Naive thymus-derived CD4-positive, alpha-beta T cell (primary cell): ENCODE data around the gene PFN3. TPM values are rescaled to one million over a fixed set of nuclear protein-coding genes. Genes with fewer than 3 reads are reported as not detected.

Experiments
- ATAC-seq: fragments of 150-1000 bp; cut with Tn5 transposase; 2 replicates; pipeline ENCODE4 v1.10.0; 2021; ENCODE audit warnings: mild to moderate bottlenecking, moderate library complexity
- CTCF ChIA-PET: fragments of 350-600 bp; sonication (Branson Sonifier 250); formaldehyde crosslinking; loops from one replicate; lab custom pipeline; 2021; ENCODE audit warnings: antibody characterized with exemption; lab: Charles Lee
- POLR2A ChIA-PET: fragments of 350-600 bp; sonication (Branson Sonifier 250); formaldehyde crosslinking; loops from one replicate; lab custom pipeline; 2021; ENCODE audit warnings: antibody characterized with exemption, inconsistent platforms; lab: Charles Lee
- DNase-seq, 9 donors: peaks; one replicate each; pipeline versions ENCODE4 v3.0.0 to v3.0.0-alpha.2; 2020 to 2022; ENCODE audit warnings: mixed read lengths in 1 of 9
- H3K27ac ChIP-seq: one replicate; pipeline ENCODE4 v1.7.0; 2013; ENCODE audit warnings: mild to moderate bottlenecking, low read depth, low read length, moderate library complexity
- H3K27me3 ChIP-seq, 2 donors: one replicate each; pipeline ENCODE4 v1.7.0; 2013; ENCODE audit warnings: low read length in 2 of 2, mild to moderate bottlenecking in 2 of 2, moderate library complexity in 2 of 2; ENCODE audit not compliant: control insufficient read depth in 2 of 2, insufficient read depth in 2 of 2
- H3K36me3 ChIP-seq, 3 experiments: 1 replicate in 2 of 3; 2 replicates in 1 of 3; pipeline ENCODE4 v1.7.0; 2013; ENCODE audit warnings: low read length in 3 of 3, mild to moderate bottlenecking in 3 of 3, moderate library complexity in 1 of 3; ENCODE audit not compliant: insufficient read depth in 3 of 3, control insufficient read depth in 2 of 3
- H3K4me1 ChIP-seq, 2 donors: one replicate each; pipeline ENCODE4 v1.7.0; 2013; ENCODE audit warnings: low read length in 2 of 2, mild to moderate bottlenecking in 2 of 2, moderate library complexity in 1 of 2; ENCODE audit not compliant: control insufficient read depth in 2 of 2, insufficient read depth in 2 of 2
- H3K4me3 ChIP-seq: 2 replicates; pipeline ENCODE4 v1.7.0; 2013; ENCODE audit warnings: mild to moderate bottlenecking, low read length
- H3K9me3 ChIP-seq, 3 experiments: 1 replicate in 2 of 3; 2 replicates in 1 of 3; pipeline ENCODE4 v1.7.0; 2013; ENCODE audit warnings: low read length in 3 of 3; ENCODE audit not compliant: control insufficient read depth in 2 of 3
- H3K27ac Mint-ChIP-seq, 9 donors: one replicate each; pipeline ENCODE4 v1.8.0; 2020 to 2022; ENCODE audit warnings: mixed read lengths in 9 of 9, mild to moderate bottlenecking in 8 of 9, moderate library complexity in 5 of 9, inconsistent platforms in 2 of 9
- H3K27me3 Mint-ChIP-seq, 5 donors: one replicate each; pipeline ENCODE4 v1.8.0; 2021 to 2022; ENCODE audit warnings: mixed read lengths in 5 of 5, mild to moderate bottlenecking in 1 of 5
- H3K36me3 Mint-ChIP-seq, 5 donors: one replicate each; pipeline ENCODE4 v1.8.0; 2020 to 2022; ENCODE audit warnings: mixed read lengths in 5 of 5, mild to moderate bottlenecking in 3 of 5, inconsistent platforms in 1 of 5
- H3K4me1 Mint-ChIP-seq, 7 donors: one replicate each; pipeline ENCODE4 v1.8.0; 2020 to 2022; ENCODE audit warnings: mixed read lengths in 7 of 7, mild to moderate bottlenecking in 3 of 7, inconsistent platforms in 1 of 7
- H3K4me3 Mint-ChIP-seq, 10 donors: one replicate each; pipeline ENCODE4 v1.8.0; 2020 to 2022; ENCODE audit warnings: mild to moderate bottlenecking in 10 of 10, mixed read lengths in 10 of 10, moderate library complexity in 6 of 10, inconsistent platforms in 2 of 10
- H3K9me3 Mint-ChIP-seq, 11 donors: one replicate each; pipeline ENCODE4 v1.8.0; 2020 to 2022; ENCODE audit warnings: mixed read lengths in 11 of 11, mild to moderate bottlenecking in 4 of 11, inconsistent platforms in 1 of 11, moderate library complexity in 1 of 11
- intact Hi-C, 2 donors: fragments of 100-400 bp; cut with micrococcal nuclease; formaldehyde crosslinking; loops; one replicate each; pipeline ENCODE4 v1.15.1; 2023
- polyA plus RNA-seq, 2 donors: library from polyadenylated mRNA; unstranded; fragments of 300-500 nt; fragmentation: Illumina TruSeq; gene quantifications; one replicate each; pipeline ENCODE4 v1.2.3, GENCODE V29; 2021
- total RNA-seq, 6 experiments: library from RNA in 5 of 6; stranded (reverse) in 5 of 6; gene quantifications; 1 replicate in 5 of 6; 2 replicates in 1 of 6; pipeline ENCODE4 v1.2.3 and lab custom pipeline; 2021 to 2026

The PFN3 gene
- total and polyA plus RNA-seq, 7 experiments from 2014 or later = not detected

- H3K27ac Mint-ChIP-seq = peak overlapping the region in 1 of 9 donors; percentile 69
- Histone ChIP-seq H3K4me1 (peaks cover 7 to 38% of the 10 kb centered on the region in 2 donors), H3K4me3 (peak overlapping the region; percentile 64), H3K27ac (peak overlapping the region; percentile 97), H3K9me3 (no peaks in the 10 kb centered on the region), H3K36me3 (peaks cover 0 to 13% (median 4%) of the 10 kb centered on the region in 3 experiments), H3K27me3 (no peaks in the 10 kb centered on the region)
- peak; percentile 67 for ATAC-seq
- peaks cover 0 to 15% (median 0%) of the 10 kb centered on the region in 5 donors for H3K27me3 Mint-ChIP-seq
- peaks cover 0 to 4% (median 0%) of the 10 kb centered on the region in 5 donors for H3K36me3 Mint-ChIP-seq
- peak; percentile 69 to 89 (median 80) for DNase-seq
- H3K4me1 Mint-ChIP-seq = peaks cover 27 to 51% (median 45%) of the 10 kb centered on the region in 7 donors
- POLR2A ChIA-PET = interaction anchor here (1.0 to 23.1 kb wide), 10 partner anchors 7 to 78 kb away, joined by 3 to 804 read pairs (median 8); partner anchors contain the start of genes F12, GRK6 and PFN3
- CTCF ChIA-PET = interaction anchor here (1.3 to 8.8 kb wide), 8 partner anchors 8 to 78 kb away, joined by 3 to 105 read pairs (median 6); no protein-coding TSS in a partner anchor
- no peaks in the 10 kb centered on the region for H3K9me3 Mint-ChIP-seq
- intact Hi-C loops = loop anchor here (1.0 to 2.0 kb wide), 3 partner anchors 21 to 44 kb away; partner anchors contain the start of gene GRK6 (in 1 of the 2)
- peak overlapping the region in 6 of 10 donors; percentile 23 to 77 (median 62) for H3K4me3 Mint-ChIP-seq
These were observed 46.7 kb upstream of the PFN3 start for GRCh38 chr5:177447066-177447610.

GRCh38 chr5:177446200-177447065 lies 46.0 kb upstream of the PFN3 start, which contains the start of gene PRR7:
TSS of gene PRR7 (plus strand) at chr5:177446814. CDS start at chr5:177455068, 8,254 bp downstream.
- ATAC-seq = peak; percentile 75
- Mint-ChIP-seq H3K4me3 (peak within 1 kb of the TSS; percentile 77 to 85 (median 82)), H3K36me3 (peaks cover 0 to 4% (median 0%) of the 10 kb centered on the region in 5 donors), H3K27me3 (peaks cover 0 to 10% (median 0%) of the 10 kb centered on the region in 5 donors), H3K27ac (peak within 1 kb of the TSS; percentile 86 to 97 (median 92)), H3K9me3 (no peaks in the 10 kb centered on the region), H3K4me1 (peaks cover 31 to 52% (median 41%) of the 10 kb centered on the region in 7 donors)
- Histone ChIP-seq H3K4me1 (peaks cover 7 to 34% of the 10 kb centered on the region in 2 donors), H3K27me3 (no peaks in the 10 kb centered on the region), H3K4me3 (peak within 1 kb of the TSS; percentile 64), H3K27ac (peak within 1 kb of the TSS; percentile 97), H3K36me3 (peaks cover 0 to 20% (median 4%) of the 10 kb centered on the region in 3 experiments), H3K9me3 (no peaks in the 10 kb centered on the region)
- intact Hi-C loops = loop anchor here (1.0 to 2.0 kb wide), 4 partner anchors 8 to 44 kb away; partner anchors contain the start of gene GRK6 (in 2 of the 2)
- ChIA-PET CTCF (interaction anchor here (0.7 to 8.8 kb wide), 10 partner anchors 8 to 57 kb away, joined by 3 to 105 read pairs (median 6); no protein-coding TSS in a partner anchor), POLR2A (interaction anchor here (0.5 to 23.1 kb wide), 13 partner anchors 9 to 313 kb away, joined by 3 to 804 read pairs (median 6); partner anchors contain the start of genes F12, GRK6, NSD1 and PFN3)
- DNase-seq = peak; percentile 71 to 85 (median 81)

GRCh38 chr5:177445917-177446199 lies 45.4 kb upstream of the PFN3 start:
- DNase-seq (peak in 1 of 9 donors; percentile 20), ATAC-seq (no peak)
- ChIA-PET POLR2A (interaction anchor here (0.5 to 23.1 kb wide), 11 partner anchors 8 to 313 kb away, joined by 3 to 804 read pairs (median 6); partner anchors contain the start of genes F12, GRK6, NSD1 and PFN3), CTCF (interaction anchor here (0.7 to 8.8 kb wide), 10 partner anchors 8 to 57 kb away, joined by 3 to 105 read pairs (median 9); no protein-coding TSS in a partner anchor)
- peak overlapping the region; percentile 97 for H3K27ac ChIP-seq
- H3K4me3 ChIP-seq = peak overlapping the region; percentile 64
- peak overlapping the region; percentile 86 to 97 (median 92) for H3K27ac Mint-ChIP-seq
- peaks cover 0 to 5% (median 0%) of the 10 kb centered on the region in 5 donors for H3K36me3 Mint-ChIP-seq
- no peaks in the 10 kb centered on the region for H3K9me3 ChIP-seq
- H3K4me1 ChIP-seq = peaks cover 7 to 34% of the 10 kb centered on the region in 2 donors
- H3K27me3 Mint-ChIP-seq = peaks cover 0 to 10% (median 0%) of the 10 kb centered on the region in 5 donors
- H3K9me3 Mint-ChIP-seq = no peaks in the 10 kb centered on the region
- H3K36me3 ChIP-seq = peaks cover 0 to 25% (median 4%) of the 10 kb centered on the region in 3 experiments
- H3K27me3 ChIP-seq = no peaks in the 10 kb centered on the region
- H3K4me3 Mint-ChIP-seq = peak overlapping the region; percentile 77 to 85 (median 82)
- intact Hi-C loops = loop anchor here (1.0 to 2.0 kb wide), 5 partner anchors 8 to 43 kb away; partner anchors contain the start of gene GRK6 (in 1 of the 2)
- H3K4me1 Mint-ChIP-seq = peaks cover 33 to 52% (median 41%) of the 10 kb centered on the region in 7 donors

GRCh38 chr5:177445052-177445916 lies 44.8 kb upstream of the PFN3 start:
- ChIA-PET CTCF (interaction anchor here (0.6 to 8.8 kb wide), 14 partner anchors 9 to 58 kb away, joined by 3 to 105 read pairs (median 5); no protein-coding TSS in a partner anchor), POLR2A (interaction anchor here (0.6 to 23.1 kb wide), 13 partner anchors 8 to 353 kb away, joined by 3 to 804 read pairs (median 5); partner anchors contain the start of genes F12, GRK6, NSD1 and PFN3)
- H3K4me3 Mint-ChIP-seq = peak overlapping the region; percentile 77 to 85 (median 82)
- intact Hi-C loops = loop anchor here in 1 of 2 donors (1.0 kb wide), 2 partner anchors 9 to 16 kb away; no protein-coding TSS in a partner anchor
- Histone ChIP-seq H3K27me3 (no peaks in the 10 kb centered on the region), H3K27ac (peak overlapping the region; percentile 97), H3K4me1 (peaks cover 11 to 38% of the 10 kb centered on the region in 2 donors), H3K36me3 (peaks cover 0 to 31% (median 4%) of the 10 kb centered on the region in 3 experiments), H3K9me3 (no peaks in the 10 kb centered on the region), H3K4me3 (peak overlapping the region; percentile 64)
- H3K4me1 Mint-ChIP-seq = peaks cover 34 to 55% (median 44%) of the 10 kb centered on the region in 7 donors
- peak overlapping the region; percentile 88 to 97 (median 92) for H3K27ac Mint-ChIP-seq
- H3K27me3 Mint-ChIP-seq = peaks cover 0 to 10% (median 0%) of the 10 kb centered on the region in 5 donors
- H3K9me3 Mint-ChIP-seq = no peaks in the 10 kb centered on the region
- peak in 3 of 9 donors; percentile 7 to 71 (median 38) for DNase-seq
- peak; percentile 12 for ATAC-seq
- H3K36me3 Mint-ChIP-seq = peaks cover 0 to 5% (median 2%) of the 10 kb centered on the region in 5 donors
